Body of pancreas (tissue), 4 donors: Measurements from ENCODE around the gene STOML1.

Experiments
- POLR2A ChIP-seq, 3 donors: fragments of 450-650 bp; IDR thresholded peaks; one replicate each; pipeline ENCODE4 v1.6.1; 2016; ENCODE audit warnings: antibody characterized with exemption in 3 of 3, mild to moderate bottlenecking in 2 of 3
- TF ChIP-seq, protein P1 (sequence below), 7 experiments: fragments of 450-650 bp in 4 of 7; fragments of 200-600 bp in 3 of 7; sonication (generic) in 3 of 7; IDR thresholded peaks; one replicate each; pipeline ENCODE4 v1.5.1; 2016 to 2019; ENCODE audit warnings: antibody characterized with exemption in 7 of 7

DNA sequence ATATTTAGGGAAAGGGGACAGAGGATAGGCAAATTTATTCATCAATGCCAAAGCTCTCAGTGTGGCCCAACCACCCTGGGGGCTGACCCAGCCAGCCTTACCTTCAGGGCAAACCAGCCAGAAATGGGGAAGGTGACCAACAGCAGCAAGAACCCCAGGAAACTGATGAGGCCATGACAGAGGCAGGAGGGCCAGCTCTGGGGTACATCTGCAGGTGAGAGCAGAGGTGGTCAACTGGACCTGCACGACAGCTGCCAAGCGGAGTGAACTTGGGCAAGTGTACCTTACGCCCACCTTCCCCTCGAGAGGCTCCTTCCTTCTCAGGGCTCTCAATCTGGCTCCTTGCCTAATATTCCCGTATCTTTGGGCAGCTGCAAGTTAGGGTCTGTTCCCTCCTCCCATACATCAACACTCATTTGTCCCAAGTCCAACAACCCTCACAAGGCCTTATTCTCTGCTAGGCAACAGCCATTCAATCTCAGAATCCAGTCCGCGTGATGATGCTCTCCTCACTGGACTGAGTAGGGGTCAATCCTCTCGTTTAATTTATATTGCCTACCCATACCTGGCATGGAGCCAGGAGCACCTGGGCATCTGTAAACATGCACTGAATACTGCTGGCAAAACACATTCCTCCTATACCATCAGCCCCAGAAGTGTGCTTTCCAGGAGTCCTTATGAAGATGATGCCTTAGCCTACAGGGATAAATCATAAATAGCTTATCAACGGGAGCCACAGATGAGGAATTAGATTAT is 1.7 kb downstream of the STOML1 start:
- TF ChIP-seq, protein P1, sequence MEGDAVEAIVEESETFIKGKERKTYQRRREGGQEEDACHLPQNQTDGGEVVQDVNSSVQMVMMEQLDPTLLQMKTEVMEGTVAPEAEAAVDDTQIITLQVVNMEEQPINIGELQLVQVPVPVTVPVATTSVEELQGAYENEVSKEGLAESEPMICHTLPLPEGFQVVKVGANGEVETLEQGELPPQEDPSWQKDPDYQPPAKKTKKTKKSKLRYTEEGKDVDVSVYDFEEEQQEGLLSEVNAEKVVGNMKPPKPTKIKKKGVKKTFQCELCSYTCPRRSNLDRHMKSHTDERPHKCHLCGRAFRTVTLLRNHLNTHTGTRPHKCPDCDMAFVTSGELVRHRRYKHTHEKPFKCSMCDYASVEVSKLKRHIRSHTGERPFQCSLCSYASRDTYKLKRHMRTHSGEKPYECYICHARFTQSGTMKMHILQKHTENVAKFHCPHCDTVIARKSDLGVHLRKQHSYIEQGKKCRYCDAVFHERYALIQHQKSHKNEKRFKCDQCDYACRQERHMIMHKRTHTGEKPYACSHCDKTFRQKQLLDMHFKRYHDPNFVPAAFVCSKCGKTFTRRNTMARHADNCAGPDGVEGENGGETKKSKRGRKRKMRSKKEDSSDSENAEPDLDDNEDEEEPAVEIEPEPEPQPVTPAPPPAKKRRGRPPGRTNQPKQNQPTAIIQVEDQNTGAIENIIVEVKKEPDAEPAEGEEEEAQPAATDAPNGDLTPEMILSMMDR (IDR thresholded peaks at IDR 0.05) = no peak
- TF ChIP-seq POLR2A (IDR thresholded peaks at IDR 0.05) = no peak
